Activated CD4-positive, alpha-beta T cell treated with anti-CD3 and anti-CD28 coated beads, Interleukin-2, Interleukin-4, amounts not matched to agents 100 ng/mL and 50 ng/mL, durations not matched to agents 16 hours and 8 hours (primary cell): Measurements from ENCODE around the gene NUDT2.

Experiments
- DNase-seq: peaks from one replicate; pipeline ENCODE4 v3.0.0-alpha.2; 2020; ENCODE audit warnings: low spot score

NUDT2 gene

GRCh38 chr9:34385561-34386230, 56.3 kb downstream of the NUDT2 start:
- DNase-seq, result no peak

GRCh38 chr9:34386656-34387055, 57.3 kb downstream of the NUDT2 start:
- DNase-seq, result no peak

- no peak for DNase-seq
Measured at GRCh38 chr9:34387239-34387638, 57.9 kb downstream of the NUDT2 start.

- no peak for DNase-seq
Measured at GRCh38 chr9:34392511-34392910, 63.1 kb downstream of the NUDT2 start.
